K562 (cell line): ENCODE data around the gene ASGR2. TPM values are rescaled to one million over a fixed set of nuclear protein-coding genes. Genes with fewer than 3 reads are reported as not detected.

Experiments used
- ATAC-seq: fragments of 200-7000 bp; cut with Tn5 transposase; 3 replicates; pipeline ENCODE4 v1.9.1; 2020; ENCODE audit warnings: moderate library complexity
- BruUV-seq: library from RNA; stranded (reverse); fragments of 400-500 nt; replicated peaks from 2 replicates; lab custom pipeline; 2021; lab: Mats Ljungman, UMichigan
- CTCF ChIA-PET: fragments of 300-600 bp; formaldehyde crosslinking; extraction: SDS; loops from one replicate; lab custom pipeline; 2021; ENCODE audit warnings: low intra/inter-chr PET ratio; lab: Yijun Ruan, JAX
- POLR2A ChIA-PET: fragments of 300-600, 350-650 bp; sonication (Branson Sonifier 250); formaldehyde crosslinking; extraction: SDS; loops from one replicate; lab custom pipeline; 2021; ENCODE audit warnings: antibody characterized with exemption, inconsistent platforms; lab: Yijun Ruan, JAX
- DNase-seq, 4 experiments: peaks; one replicate each; pipeline versions ENCODE4 v3.0.0 to v3.0.0-alpha.2; 2011 to 2018; ENCODE audit warnings: low spot score in 3 of 4, mixed read lengths in 3 of 4; ENCODE audit errors: extremely low read depth in 1 of 4
- FAIRE-seq: peaks from 2 replicates; lab custom pipeline; 2011; peaks lifted over from hg19 to GRCh38; lab: Jason Lieb, UNC
- H2AFZ ChIP-seq: 2 replicates; pipeline ENCODE4 v1.6.0; 2011; ENCODE audit warnings: low read depth, low read length, control low read depth, inconsistent platforms
- H3K27ac ChIP-seq: fragments of 200-600 bp; 3 replicates; pipeline ENCODE4 v1.8.0; 2011; ENCODE audit warnings: low read depth, mild to moderate bottlenecking, control low read depth, inconsistent platforms, low read length, moderate library complexity, mixed read lengths; ENCODE audit errors: extremely low read depth
- H3K27me3 ChIP-seq, 2 experiments: fragments of 300-600 bp in 1 of 2; 2 replicates in 1 of 2; 3 replicates in 1 of 2; pipeline versions ENCODE4 v1.6.0 to v1.8.0; 2011; ENCODE audit warnings: inconsistent platforms in 2 of 2, low read length in 2 of 2, mild to moderate bottlenecking in 1 of 2, mixed read lengths in 1 of 2, moderate library complexity in 1 of 2; ENCODE audit not compliant: control insufficient read depth in 2 of 2, insufficient read depth in 2 of 2
- H3K36me3 ChIP-seq: fragments of 300-600 bp; 3 replicates; pipeline ENCODE4 v1.8.0; 2011; ENCODE audit warnings: mild to moderate bottlenecking, low read length, inconsistent platforms; ENCODE audit not compliant: control insufficient read depth, insufficient read depth
- H3K4me1 ChIP-seq, 2 experiments: fragments of 200-600 bp in 1 of 2; replicated peaks in 1 of 2; 2 replicates in 1 of 2; 3 replicates in 1 of 2; pipeline versions ENCODE4 v1.5.1 to v1.8.0; 2011; ENCODE audit warnings: inconsistent platforms in 2 of 2, low read length in 2 of 2, mild to moderate bottlenecking in 1 of 2, mixed read lengths in 1 of 2, moderate library complexity in 1 of 2; ENCODE audit not compliant: control insufficient read depth in 2 of 2, insufficient read depth in 2 of 2
- H3K4me2 ChIP-seq: 2 replicates; pipeline ENCODE4 v1.6.1; 2011; ENCODE audit warnings: low read length, control low read depth, inconsistent platforms, mixed read lengths; ENCODE audit not compliant: insufficient read depth
- H3K4me3 ChIP-seq: fragments of 200-600 bp; sonication (generic), shearing (Covaris generic); 2 replicates; pipeline ENCODE4 v1.5.1; 2016; ENCODE audit warnings: control low read depth, inconsistent platforms
- H3K79me2 ChIP-seq: fragments of 200-600 bp; 3 replicates; pipeline ENCODE4 v1.8.0; 2011; ENCODE audit warnings: low read length, inconsistent platforms; ENCODE audit not compliant: control insufficient read depth, insufficient read depth
- H3K9ac ChIP-seq, 2 experiments: 2 replicates each; pipeline versions ENCODE4 v1.6.0 to v1.6.1; 2011; ENCODE audit warnings: low read depth in 2 of 2, low read length in 2 of 2, control low read depth in 1 of 2, inconsistent platforms in 1 of 2, mild to moderate bottlenecking in 1 of 2, mixed read lengths in 1 of 2; ENCODE audit not compliant: insufficient read depth in 1 of 2
- H3K9me1 ChIP-seq: one replicate; pipeline ENCODE4 v1.6.0; 2011; ENCODE audit warnings: inconsistent platforms, mild to moderate bottlenecking, low read length, moderate library complexity; ENCODE audit not compliant: control insufficient read depth, insufficient read depth
- H3K9me3 ChIP-seq: replicated peaks from 2 replicates; pipeline ENCODE4 v1.5.1; 2011; ENCODE audit warnings: low read depth, low read length, inconsistent platforms; ENCODE audit not compliant: control insufficient read depth, insufficient read depth
- H4K20me1 ChIP-seq: replicated peaks from 2 replicates; pipeline ENCODE4 v1.6.1; 2011; ENCODE audit warnings: low read length, inconsistent platforms, mixed read lengths; ENCODE audit not compliant: control insufficient read depth, insufficient read depth
- NR2F6 ChIP-seq: fragments of 450-650 bp; formaldehyde crosslinking; IDR thresholded peaks from 2 replicates; pipeline ENCODE4 v1.4.0; 2020; ENCODE audit warnings: mild to moderate bottlenecking
- PURB ChIP-seq: sonication (generic); formaldehyde crosslinking; IDR thresholded peaks from 2 replicates; pipeline ENCODE4 v1.9.0; 2021; ENCODE audit warnings: low read depth, mild to moderate bottlenecking, missing genetic modification reagents
- PYGO2 ChIP-seq: fragments of 450-650 bp; IDR thresholded peaks from 2 replicates; pipeline ENCODE4 v1.6.1; 2016; ENCODE audit warnings: mild to moderate bottlenecking, missing genetic modification characterization, moderate library complexity, missing compliant biosample characterization
- SMAD1 ChIP-seq: fragments of 150-350 bp; IDR thresholded peaks from 2 replicates; pipeline ENCODE4 v1.6.1; 2014; ENCODE audit warnings: low read length, low read depth; ENCODE audit not compliant: partially characterized antibody
- SMARCB1 ChIP-seq: IDR thresholded peaks from 2 replicates; pipeline ENCODE4 v1.6.1; 2011; ENCODE audit warnings: improper control_type of control experiment, low read depth; ENCODE audit not compliant: insufficient read length
- ZNF24 ChIP-seq: fragments of 450-650 bp; IDR thresholded peaks from 2 replicates; pipeline ENCODE4 v1.6.1; 2016
- ZNF347 ChIP-seq: fragments of 450-650 bp; formaldehyde crosslinking; IDR thresholded peaks from 2 replicates; pipeline ENCODE4 v1.4.0; 2020; ENCODE audit warnings: low read depth, mild to moderate bottlenecking, moderate library complexity
- ZNF561 ChIP-seq: fragments of 450-650 bp; formaldehyde crosslinking; conservative IDR thresholded peaks from 2 replicates; pipeline ENCODE4 v1.4.0; 2020; ENCODE audit warnings: mild to moderate bottlenecking, moderate library complexity
- ZNF785 ChIP-seq: fragments of 250-450 bp; sonication (Bioruptor Pico); IDR thresholded peaks from 2 replicates; pipeline ENCODE4 v1.4.0; 2020; ENCODE audit warnings: mild to moderate bottlenecking
- whole genome bisulfite sequencing: fragments of 100-300 bp; shearing (Covaris generic); methylation state at CpG from one replicate; pipeline ENCODE4 v1.1.6; 2016; ENCODE audit warnings: low coverage, mixed read lengths; ENCODE audit not compliant: insufficient coverage; ENCODE audit errors: missing lambda C conversion rate; 5-methylcytosine and 5-hydroxymethylcytosine counted together
- in situ Hi-C: fragments of 300-500 bp; cut with MboI; formaldehyde crosslinking; loops from 4 replicates; pipeline ENCODE4 v1.15.0; 2018; ENCODE audit warnings: inconsistent platforms, mixed read lengths
- intact Hi-C: fragments of 100-400 bp; cut with micrococcal nuclease; formaldehyde crosslinking; loops from 2 replicates; pipeline ENCODE4 v1.14.2; 2022
- polyA plus RNA-seq, 8 experiments: library from polyadenylated mRNA; depleted of rRNA in 4 of 8; stranded (reverse) in 5 of 8; unstranded in 3 of 8; fragments of >200 nt; fragmentation: Nextera tagmentation in 2 of 8; fragmentation: Illumina TruSeq in 1 of 8; extraction: Ambion mirVana in 2 of 8; extraction: Trizol in 1 of 8; gene quantifications; 2 replicates each; pipeline versions ENCODE4 v1.2.1 to v1.2.3, GENCODE V29; 2011 to 2014; ENCODE audit warnings: inconsistent platforms in 1 of 8, missing spikeins in 1 of 8
- total RNA-seq, 7 experiments: library from RNA; depleted of rRNA in 6 of 7; stranded (reverse); fragments of >200 nt in 6 of 7; fragmentation: Illumina TruSeq in 2 of 7; extraction: Trizol in 2 of 7; gene quantifications; 2 replicates each; pipeline versions ENCODE4 v1.2.1 to v1.2.3, GENCODE V29; 2011 to 2021; ENCODE audit warnings: low replicate concordance in 1 of 7
- TF ChIP-seq, protein P1 (sequence below): fragments of 250-450 bp; sonication (Bioruptor Pico); IDR thresholded peaks from 2 replicates; pipeline ENCODE4 v1.8.0; 2022; ENCODE audit warnings: inconsistent platforms, mild to moderate bottlenecking, moderate library complexity, borderline replicate concordance
- TF ChIP-seq, protein P2 (sequence below): sonication (generic); formaldehyde crosslinking; IDR thresholded peaks from 2 replicates; pipeline ENCODE4 v1.8.1; 2023; ENCODE audit warnings: mild to moderate bottlenecking, missing genetic modification reagents, moderate library complexity
- TF ChIP-seq, protein P3 (sequence below): fragments of 250-450 bp; sonication (Bioruptor Pico); IDR thresholded peaks from 2 replicates; pipeline ENCODE4 v1.9.0; 2021; ENCODE audit warnings: mild to moderate bottlenecking, inconsistent platforms
- TF ChIP-seq, protein P4 (sequence below): sonication (generic); formaldehyde crosslinking; IDR thresholded peaks from 2 replicates; pipeline ENCODE4 v1.8.0; 2022; ENCODE audit warnings: mild to moderate bottlenecking, missing genetic modification reagents

Gene ASGR2
- total and polyA plus RNA-seq, 9 of the 15 experiments (the other 6 are each of a cell fraction or from before 2014, with no cell fraction given) = not detected

DNA sequence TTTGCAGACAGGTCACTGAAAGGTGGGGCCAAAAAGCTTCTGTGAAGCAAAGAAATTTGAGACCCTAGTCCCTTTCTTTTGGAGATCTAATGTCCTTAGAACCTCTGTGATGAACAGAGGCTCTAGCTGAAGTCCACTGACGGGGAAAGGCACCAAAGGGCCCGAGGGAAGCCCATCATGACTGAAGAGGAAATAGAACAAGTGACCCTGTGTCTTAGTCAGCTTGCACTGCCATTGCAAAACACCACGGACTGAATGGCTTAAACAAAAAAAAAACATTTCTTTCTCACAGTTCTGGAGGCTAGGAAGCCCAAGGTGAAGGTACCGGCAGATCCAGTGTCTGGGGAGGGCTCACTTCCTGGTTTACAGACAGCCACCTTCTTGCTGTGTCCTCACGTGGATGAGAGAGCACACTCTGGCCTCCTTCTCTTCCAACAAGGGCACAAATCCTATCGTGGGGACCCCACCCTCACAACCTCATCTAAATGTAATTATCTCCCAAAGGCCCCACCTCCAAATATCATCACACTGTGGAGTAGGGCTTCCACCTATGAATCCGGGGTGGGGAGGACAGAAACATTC is 24.3 kb upstream of the ASGR2 start:
- DNase-seq (no peak), FAIRE-seq (no peak), ATAC-seq (no peak)
- no peak overlapping the region for H3K4me3 ChIP-seq
- peaks cover 16 to 50% of the 10 kb centered on the region in 2 experiments for H3K27me3 ChIP-seq
- H3K9me1 ChIP-seq = no peaks in the 10 kb centered on the region
- CTCF ChIA-PET = interaction anchor here (1.0 kb wide), 1 partner anchor 93 kb away, joined by 3 read pairs; no protein-coding TSS in a partner anchor
- peaks cover 0 to under 1% of the 10 kb centered on the region in 2 experiments; a peak in 2 of 5 replicates for H3K4me1 ChIP-seq
- intact Hi-C loops = loop anchor here (10.0 kb wide), 1 partner anchor 224 kb away; no protein-coding TSS in a partner anchor
- WGBS = 5% methylated on average over 7 of the region's 7 CpGs
- no peak overlapping the region for H3K9ac ChIP-seq
- no peak overlapping the region for H3K27ac ChIP-seq
- no peak overlapping the region for H3K4me2 ChIP-seq
- no peaks in the 10 kb centered on the region; the same call in 1 of the 2 replicates for H4K20me1 ChIP-seq
- H3K36me3 ChIP-seq = no peaks in the 10 kb centered on the region
- POLR2A ChIA-PET = interaction anchor here (0.6 kb wide), 1 partner anchor 641 kb away, joined by 3 read pairs; no protein-coding TSS in a partner anchor
- no peaks in the 10 kb centered on the region for H3K79me2 ChIP-seq
- no peaks in the 10 kb centered on the region for H3K9me3 ChIP-seq
- no peak overlapping the region for H2AFZ ChIP-seq
- in situ Hi-C loops = no loop called here
- no TSS peak for BruUV-seq
- TF ChIP-seq, protein P1, sequence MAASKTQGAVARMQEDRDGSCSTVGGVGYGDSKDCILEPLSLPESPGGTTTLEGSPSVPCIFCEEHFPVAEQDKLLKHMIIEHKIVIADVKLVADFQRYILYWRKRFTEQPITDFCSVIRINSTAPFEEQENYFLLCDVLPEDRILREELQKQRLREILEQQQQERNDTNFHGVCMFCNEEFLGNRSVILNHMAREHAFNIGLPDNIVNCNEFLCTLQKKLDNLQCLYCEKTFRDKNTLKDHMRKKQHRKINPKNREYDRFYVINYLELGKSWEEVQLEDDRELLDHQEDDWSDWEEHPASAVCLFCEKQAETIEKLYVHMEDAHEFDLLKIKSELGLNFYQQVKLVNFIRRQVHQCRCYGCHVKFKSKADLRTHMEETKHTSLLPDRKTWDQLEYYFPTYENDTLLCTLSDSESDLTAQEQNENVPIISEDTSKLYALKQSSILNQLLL = no peak
- TF ChIP-seq SMAD1 (no peak), ZNF24 (no peak), PURB (CRISPR knock-in tag) (no peak), PYGO2 (no peak), SMARCB1 (no peak), NR2F6 (no peak), ZNF347 (CRISPR knock-in tag) (no peak), ZNF785 (CRISPR knock-in tag) (no peak), ZNF561 (CRISPR knock-in tag) (no peak)
- TF ChIP-seq, protein P2, sequence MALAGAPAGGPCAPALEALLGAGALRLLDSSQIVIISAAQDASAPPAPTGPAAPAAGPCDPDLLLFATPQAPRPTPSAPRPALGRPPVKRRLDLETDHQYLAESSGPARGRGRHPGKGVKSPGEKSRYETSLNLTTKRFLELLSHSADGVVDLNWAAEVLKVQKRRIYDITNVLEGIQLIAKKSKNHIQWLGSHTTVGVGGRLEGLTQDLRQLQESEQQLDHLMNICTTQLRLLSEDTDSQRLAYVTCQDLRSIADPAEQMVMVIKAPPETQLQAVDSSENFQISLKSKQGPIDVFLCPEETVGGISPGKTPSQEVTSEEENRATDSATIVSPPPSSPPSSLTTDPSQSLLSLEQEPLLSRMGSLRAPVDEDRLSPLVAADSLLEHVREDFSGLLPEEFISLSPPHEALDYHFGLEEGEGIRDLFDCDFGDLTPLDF = no peak
- TF ChIP-seq, protein P3, sequence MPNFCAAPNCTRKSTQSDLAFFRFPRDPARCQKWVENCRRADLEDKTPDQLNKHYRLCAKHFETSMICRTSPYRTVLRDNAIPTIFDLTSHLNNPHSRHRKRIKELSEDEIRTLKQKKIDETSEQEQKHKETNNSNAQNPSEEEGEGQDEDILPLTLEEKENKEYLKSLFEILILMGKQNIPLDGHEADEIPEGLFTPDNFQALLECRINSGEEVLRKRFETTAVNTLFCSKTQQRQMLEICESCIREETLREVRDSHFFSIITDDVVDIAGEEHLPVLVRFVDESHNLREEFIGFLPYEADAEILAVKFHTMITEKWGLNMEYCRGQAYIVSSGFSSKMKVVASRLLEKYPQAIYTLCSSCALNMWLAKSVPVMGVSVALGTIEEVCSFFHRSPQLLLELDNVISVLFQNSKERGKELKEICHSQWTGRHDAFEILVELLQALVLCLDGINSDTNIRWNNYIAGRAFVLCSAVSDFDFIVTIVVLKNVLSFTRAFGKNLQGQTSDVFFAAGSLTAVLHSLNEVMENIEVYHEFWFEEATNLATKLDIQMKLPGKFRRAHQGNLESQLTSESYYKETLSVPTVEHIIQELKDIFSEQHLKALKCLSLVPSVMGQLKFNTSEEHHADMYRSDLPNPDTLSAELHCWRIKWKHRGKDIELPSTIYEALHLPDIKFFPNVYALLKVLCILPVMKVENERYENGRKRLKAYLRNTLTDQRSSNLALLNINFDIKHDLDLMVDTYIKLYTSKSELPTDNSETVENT (CRISPR knock-in tag) = no peak
- TF ChIP-seq, protein P4, sequence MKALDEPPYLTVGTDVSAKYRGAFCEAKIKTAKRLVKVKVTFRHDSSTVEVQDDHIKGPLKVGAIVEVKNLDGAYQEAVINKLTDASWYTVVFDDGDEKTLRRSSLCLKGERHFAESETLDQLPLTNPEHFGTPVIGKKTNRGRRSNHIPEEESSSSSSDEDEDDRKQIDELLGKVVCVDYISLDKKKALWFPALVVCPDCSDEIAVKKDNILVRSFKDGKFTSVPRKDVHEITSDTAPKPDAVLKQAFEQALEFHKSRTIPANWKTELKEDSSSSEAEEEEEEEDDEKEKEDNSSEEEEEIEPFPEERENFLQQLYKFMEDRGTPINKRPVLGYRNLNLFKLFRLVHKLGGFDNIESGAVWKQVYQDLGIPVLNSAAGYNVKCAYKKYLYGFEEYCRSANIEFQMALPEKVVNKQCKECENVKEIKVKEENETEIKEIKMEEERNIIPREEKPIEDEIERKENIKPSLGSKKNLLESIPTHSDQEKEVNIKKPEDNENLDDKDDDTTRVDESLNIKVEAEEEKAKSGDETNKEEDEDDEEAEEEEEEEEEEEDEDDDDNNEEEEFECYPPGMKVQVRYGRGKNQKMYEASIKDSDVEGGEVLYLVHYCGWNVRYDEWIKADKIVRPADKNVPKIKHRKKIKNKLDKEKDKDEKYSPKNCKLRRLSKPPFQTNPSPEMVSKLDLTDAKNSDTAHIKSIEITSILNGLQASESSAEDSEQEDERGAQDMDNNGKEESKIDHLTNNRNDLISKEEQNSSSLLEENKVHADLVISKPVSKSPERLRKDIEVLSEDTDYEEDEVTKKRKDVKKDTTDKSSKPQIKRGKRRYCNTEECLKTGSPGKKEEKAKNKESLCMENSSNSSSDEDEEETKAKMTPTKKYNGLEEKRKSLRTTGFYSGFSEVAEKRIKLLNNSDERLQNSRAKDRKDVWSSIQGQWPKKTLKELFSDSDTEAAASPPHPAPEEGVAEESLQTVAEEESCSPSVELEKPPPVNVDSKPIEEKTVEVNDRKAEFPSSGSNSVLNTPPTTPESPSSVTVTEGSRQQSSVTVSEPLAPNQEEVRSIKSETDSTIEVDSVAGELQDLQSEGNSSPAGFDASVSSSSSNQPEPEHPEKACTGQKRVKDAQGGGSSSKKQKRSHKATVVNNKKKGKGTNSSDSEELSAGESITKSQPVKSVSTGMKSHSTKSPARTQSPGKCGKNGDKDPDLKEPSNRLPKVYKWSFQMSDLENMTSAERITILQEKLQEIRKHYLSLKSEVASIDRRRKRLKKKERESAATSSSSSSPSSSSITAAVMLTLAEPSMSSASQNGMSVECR (CRISPR knock-in tag) = no peak
